GM18907 (cell line): ENCODE results near the gene ANAPC13.

Experiments
- ATAC-seq: cut with Tn5 transposase; IDR thresholded peaks from one replicate; pipeline ENCODE4 v1.9.1; 2021; ENCODE audit warnings: mild to moderate bottlenecking, moderate library complexity; ENCODE audit not compliant: unreplicated experiment

Gene ANAPC13

DNA sequence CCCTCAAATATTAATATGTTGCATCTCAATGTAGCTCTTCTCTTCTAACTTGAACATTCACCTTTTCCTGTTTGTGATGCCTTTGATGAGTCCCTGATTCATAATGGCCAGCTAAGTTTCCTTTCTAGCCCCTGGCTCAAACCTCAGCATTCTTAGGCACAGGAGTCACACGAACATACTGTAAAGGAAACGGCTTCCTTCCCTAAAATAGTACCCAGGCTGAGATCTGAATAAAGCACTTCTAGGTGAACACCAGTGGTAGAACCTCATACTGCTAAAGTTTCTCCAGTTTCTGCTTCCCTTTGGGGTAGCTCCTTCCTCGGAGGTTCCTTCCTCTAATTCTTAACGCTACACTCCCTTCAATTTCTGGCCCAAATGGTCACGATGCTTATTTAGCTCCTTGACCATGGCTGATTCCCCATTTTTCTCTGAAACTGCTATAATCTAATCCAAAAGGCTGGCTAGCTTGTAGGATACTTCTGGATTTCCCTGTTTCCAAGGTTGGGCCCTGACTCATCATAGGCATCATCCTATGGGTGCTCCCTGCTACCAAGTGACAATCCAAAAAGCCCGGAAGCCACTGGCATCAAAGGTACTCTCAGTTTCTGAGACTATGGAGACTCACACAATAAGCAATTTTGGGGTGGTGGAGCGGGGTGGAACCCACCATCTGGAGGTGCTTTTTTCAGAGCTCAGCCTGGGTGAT lies 2.4 kb downstream of the ANAPC13 start:
- ATAC-seq: no peak

DNA sequence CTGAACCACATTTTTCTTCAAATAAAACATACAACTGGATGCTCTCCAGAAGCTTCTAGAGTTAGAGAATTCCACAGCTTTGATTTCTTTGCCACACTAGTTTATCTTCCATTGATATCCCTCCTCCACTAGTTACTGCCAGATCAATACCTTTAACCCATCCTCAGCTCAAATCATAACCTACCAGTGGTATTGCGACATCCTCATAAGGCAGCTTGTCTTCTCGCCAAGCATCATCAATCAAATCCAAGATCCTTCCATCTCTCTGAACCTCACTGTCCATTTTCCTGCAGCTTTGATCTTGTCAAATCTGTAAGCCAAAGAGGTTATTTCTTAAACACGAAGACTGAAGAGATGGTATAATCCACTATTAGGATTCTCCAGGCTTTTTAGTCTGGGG lies 3.2 kb downstream of the ANAPC13 start:
- no peak for ATAC-seq

DNA sequence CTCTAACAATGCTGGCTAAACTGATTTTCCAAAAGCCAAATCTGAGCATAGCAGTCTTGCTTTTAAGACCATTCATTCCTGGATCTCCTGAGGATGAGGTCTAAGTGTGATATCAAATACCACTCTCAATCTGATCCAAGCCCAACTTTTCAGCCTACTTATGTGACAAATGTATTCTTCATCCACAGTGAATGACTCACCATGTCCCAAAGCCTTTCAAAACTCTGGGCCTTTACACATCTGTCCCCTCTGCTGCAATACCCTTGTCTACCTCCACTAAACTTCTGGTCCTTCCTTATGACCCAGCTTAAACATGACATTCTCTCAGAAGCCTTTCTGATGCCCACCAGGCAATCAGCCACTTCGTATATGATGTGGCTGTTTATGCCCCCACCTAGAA lies 4.6 kb downstream of the ANAPC13 start:
- ATAC-seq: no peak

DNA sequence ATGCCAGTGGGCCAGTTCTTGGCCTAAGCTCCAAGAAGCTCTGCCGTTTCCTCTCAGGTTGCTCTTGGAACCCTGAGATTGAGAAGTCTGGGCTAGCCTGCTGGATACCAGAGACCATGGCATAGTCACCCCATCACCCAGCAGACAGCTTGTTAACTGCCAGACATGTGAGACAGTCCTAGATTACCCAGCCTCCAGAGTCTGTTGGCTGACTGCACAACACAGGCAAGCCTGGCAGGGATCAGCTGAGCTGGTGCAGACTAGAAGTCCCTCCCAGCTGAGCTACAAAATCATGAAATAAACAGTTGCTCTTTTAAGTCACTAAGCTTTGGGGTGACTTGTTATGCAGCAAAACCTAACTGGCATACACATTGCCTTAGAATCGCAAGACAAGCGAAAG lies 5.2 kb downstream of the ANAPC13 start:
- no peak for ATAC-seq

DNA sequence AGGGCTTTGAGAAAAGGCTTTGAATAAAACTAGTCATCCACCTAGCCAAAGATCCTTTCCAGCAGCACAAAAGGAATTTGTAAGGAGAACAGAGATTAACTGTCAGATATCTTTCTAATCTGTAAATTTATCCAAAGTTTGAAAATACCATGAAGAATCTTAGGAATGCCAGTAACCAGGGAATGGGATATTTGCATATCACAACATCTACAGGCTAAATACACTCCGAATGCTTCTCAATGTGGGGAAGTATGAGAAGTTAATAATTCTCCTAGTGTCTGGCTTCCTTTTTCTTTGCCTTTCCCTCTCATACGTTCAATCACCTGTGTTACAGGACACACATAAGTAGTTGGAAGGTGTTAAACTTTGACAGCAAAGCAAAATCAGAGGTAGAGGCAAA lies 7.8 kb downstream of the ANAPC13 start:
- no peak for ATAC-seq

DNA sequence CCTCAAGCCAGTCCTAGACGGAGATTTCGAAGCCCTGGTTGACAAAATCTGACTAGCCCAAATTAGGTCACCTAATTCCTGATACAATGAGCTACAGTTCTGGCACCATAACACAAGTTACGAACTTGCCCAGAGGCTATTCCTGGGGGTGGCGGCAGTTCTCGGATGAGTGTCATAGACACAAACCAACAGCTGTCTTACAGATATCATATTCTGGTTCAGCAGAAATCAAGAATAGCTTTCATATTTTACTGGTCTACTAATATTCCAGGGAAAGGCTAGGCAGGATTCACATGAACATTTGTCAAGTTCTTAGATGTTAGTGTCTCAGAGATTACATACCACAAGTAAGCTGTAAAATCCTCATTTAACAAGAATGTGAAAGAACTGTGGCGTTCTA lies 8.8 kb downstream of the ANAPC13 start:
- ATAC-seq: no peak

DNA sequence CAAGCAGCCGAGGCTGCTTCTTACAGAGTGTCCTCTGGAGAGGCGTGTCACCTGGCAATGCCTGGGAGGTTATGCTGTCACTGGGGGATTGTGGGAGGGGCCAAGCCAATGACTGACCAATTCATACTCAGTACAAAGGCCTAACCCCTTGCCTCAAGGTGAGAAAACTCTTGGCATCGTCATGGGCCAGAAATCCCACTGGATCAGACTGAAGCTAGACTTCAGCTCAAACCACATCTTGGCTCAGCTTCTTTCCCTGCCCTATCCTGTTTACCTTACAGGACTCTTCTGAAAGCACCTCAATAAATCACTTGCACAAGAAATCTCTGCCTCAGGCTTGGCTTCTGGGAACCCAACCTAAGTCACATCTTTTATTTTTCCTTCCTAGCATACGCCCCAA lies 9.5 kb downstream of the ANAPC13 start:
- no peak for ATAC-seq

DNA sequence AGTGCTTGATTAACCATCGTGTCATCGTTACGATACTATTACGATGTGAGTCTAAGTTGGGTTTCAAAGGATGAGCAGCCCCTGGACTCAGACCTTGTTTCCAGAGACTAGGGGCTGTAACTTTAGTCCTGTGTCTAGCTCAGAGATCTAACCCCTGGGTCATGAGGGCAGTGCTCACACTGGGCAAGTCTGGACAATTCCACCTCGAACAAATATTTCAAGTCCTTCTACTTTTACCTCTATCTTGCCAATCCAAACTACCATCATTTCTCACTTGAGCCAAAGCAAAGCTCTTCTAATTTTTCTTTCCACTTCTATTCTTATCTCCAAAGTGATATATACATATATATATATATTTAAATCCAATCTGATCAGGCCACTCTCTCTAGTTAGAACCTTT lies 10.8 kb downstream of the ANAPC13 start:
- no peak for ATAC-seq

DNA sequence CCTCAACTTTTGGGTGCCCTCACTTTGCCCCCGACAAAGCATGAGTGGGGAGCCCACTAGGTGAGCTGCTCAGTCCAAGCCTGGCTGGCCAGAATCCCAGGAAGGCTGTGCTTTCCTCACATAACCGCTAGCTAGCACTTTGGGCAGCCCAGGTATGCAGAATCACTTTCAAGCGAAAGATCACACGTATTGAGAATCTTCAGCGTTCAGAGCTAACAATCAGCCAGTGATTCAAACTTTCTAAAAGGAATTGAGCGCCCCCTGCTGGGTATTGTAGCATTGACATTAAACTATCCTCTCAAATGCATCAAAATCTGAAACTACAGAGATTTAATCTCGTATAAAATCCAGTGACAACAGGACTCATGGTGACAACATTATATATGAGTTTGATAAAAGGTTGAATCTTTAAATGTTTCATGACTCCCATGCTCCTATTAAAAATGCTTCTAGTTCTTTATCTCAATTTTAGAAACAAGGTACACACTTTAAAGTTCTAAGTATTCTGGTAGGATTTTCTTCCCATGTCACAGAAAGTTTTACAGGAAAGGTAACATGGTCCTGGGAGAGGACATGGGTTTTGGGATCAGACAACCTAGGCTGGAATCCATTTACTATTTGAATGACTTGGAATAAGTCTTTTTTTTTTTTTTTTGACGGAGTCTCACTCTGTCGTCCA lies 11.8 kb downstream of the ANAPC13 start:
- no peak for ATAC-seq

DNA sequence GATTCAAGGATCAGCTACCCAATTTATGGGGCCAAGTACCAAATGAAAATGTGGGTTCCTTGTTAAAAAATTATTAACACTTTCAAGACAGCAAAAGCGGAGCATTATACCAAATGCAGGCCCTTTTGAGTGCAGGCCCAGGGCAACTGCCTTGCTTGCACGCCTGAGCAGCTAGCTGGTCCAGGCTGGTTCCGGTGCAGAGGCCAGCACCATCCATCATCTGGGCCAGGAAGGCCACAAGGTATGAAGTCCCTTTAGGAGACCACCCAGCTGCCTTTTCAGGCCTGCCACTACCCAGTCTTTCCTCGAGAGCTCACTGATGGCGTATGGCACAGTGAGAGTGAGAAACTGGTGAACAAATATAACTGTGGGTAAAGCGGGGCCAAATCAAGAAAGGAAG lies 13.0 kb downstream of the ANAPC13 start:
- no peak for ATAC-seq

DNA sequence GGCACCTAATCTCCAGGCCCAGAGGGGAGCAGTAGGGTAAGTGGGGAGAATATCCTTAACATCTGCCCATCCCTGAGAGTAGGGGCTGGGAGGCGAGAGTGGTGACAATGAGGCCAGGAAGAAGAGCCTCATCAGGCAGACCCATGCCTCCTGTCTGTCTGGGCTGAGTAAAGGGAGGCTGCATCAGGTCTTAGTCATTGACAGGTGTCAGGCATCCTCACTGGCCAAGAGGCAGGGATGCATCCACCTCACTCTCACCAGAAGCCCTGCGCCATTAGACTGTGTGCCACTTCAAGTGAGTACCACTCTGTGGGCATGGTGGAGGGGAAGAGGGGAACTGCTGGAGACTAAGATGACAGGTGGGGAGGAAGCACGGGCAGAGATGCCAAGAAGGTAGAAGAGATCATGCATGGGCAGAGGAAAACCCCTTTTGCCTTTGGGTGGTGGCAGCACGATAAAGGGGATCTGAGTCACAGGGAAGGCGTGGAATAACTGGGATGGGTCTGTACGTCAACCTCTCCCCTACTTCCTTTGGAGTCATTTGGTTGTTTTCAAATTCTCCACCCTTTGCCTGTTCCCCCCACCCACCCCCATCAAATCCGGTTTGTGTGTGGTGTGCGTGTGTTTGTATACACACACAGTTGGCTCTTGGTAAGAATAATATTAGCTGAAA lies 14.1 kb downstream of the ANAPC13 start:
- ATAC-seq: no peak

DNA sequence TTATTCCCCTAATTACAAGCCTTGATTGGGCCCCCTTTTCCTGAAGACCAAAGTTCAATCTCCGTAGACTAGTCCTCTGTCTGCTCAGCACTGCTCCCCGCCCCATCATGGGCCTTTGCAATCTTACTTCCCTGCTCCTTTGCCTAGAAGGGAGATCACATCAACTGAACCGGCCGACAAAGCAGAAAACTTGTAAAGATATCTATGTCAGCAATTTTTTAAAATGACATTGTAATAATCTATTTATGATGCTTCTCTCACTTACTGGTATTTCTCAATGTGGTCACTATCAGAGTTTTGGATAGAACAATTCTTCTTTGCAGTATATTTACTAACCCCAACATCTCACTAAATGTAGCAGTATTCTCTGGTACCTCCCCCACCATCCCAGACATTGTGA lies 17.3 kb downstream of the ANAPC13 start:
- no peak for ATAC-seq

DNA sequence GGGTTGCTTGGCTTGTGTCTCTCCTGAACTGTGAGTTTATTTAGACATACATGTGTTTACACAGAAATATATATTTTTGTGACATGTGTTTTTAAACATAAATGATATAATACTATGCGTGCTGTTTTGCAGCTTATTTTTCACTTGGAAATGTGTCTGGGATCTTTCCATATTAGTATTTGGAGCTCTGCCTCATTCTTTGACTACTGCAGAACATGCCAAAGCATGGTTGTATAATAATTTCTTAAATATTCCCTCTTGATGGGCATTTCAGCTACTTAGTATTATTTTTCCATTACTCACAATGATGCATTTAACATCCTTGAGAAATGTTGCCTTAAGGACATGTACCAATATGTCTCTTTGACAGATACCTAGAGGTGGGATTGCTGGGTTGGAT lies 19.5 kb downstream of the ANAPC13 start:
- no peak for ATAC-seq

DNA sequence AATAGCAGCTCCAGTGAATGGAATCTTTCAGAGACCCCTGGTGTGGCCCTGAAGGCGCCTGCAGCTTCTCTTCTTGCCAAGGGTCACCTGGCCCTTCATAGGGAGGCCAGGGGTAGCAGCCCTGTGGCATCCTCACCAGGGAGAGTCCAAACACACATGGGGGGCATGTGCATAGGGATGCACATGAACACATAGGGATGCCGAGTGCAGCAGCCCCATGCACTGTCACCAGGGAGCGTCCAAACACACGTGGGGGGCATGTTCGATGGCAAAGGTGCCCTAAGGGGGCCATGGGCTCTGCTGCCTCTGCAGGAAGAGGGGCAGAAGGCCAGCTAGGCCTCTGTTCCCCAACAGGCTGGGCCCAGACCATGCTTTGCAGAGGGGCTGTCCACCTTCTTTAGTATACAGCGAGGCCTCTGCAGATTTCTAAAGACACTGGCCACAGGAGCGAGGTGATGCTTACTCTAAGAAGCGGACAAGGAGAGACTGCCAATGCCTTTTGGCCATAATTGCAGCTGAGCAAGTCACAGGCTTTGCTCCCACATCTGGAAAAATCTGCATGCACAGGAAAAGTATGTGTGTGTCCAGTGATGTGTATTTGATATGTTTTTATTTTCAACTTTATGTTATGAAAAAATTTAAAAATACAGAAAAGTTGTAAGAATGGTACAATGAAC lies 21.0 kb downstream of the ANAPC13 start:
- ATAC-seq: no peak

DNA sequence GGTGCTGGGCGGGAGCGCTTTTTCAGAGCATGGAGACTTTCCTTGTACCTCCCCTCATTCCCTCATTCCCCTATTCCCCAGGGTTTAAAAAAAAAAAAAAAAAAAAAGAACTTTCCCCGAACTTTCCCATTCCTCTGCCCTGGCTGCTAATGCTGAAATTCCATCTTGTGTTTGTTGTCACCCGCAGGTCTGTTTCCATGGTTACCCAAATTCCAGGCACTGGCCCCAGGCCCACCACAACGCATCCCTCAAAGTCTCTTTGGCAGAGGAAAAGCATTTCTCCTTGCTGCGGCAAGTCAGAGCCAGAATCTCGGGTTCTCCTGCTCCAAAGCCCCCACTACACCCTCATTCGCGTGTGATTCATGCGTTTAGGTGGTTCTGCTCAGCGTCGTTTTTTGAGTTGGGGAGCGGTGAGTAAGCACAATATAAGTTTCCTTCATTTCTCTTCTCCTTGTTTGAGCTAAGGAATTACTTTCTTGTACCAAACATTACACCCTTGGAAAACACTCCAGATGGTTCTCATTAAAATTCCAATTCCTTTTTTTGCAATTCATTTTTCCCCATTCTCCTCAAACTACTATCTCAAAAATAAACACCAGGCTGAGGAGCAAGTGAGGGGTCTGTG lies 21.6 kb downstream of the ANAPC13 start:
- no peak for ATAC-seq

DNA sequence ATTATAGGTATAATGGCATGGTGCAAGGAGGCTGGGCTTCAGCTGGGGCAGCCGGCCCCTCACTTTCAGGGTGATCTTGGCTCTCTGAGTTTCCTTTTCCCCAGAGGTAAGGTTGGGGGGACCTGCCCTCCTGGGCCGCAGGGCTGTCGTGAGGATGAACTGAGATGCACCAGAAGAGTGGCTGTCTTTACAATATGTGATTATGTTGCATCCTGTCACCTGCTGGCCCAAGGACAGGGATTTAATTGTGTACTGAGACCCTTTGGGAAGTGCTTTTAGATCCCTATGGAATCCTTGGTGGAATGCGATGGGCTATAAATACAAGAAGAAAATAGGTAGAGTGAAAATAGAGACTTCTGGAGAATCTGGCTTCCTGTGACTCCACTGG lies 22.1 kb downstream of the ANAPC13 start:
- ATAC-seq: no peak

DNA sequence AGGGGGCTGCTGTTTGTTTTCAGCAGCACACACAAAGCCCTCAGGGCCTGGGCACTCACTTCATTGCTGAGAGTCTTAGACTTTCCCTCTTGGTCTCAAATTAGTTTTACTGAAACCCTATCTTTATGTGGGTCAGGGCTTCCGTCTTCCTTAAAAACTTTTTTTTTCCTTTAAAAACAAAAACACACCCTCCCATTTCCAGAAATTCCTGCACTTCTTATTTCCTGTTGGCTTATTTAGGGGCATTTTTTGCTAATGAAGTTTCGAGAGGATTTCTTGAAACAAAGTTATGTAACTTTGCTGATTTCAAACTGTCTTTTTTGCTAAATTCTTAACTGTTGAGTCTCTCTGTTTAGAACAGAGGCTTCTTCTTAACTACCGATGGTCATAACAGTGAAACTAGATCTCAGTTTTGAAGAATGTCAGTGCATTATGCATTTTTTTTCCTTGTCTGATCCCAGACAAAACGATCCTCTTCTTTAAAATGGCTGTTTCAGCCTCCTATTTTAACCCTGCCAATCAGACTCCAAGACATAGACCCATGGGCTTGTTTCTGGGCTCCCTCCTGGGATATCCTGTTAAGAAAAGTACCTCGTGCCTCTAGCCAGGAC lies 23.3 kb downstream of the ANAPC13 start:
- no peak for ATAC-seq

DNA sequence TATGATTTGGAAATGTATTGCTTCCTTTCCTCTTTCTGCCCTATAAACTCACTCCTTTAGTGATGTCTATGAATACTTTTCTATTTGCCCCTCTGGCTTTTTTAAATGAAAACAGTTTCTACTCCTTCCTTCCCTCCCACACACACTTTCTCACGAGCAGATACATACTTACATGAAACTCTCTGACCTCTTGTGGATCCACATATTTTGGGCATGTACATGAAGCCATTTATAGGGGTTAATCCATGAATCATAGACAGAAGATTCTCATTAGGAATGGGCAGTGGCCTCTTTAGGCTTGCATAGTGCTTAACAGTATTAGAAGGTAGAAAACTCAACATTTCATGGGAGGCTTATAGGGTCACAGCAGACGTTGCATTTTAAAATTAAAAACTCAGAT lies 24.8 kb downstream of the ANAPC13 start:
- no peak for ATAC-seq

DNA sequence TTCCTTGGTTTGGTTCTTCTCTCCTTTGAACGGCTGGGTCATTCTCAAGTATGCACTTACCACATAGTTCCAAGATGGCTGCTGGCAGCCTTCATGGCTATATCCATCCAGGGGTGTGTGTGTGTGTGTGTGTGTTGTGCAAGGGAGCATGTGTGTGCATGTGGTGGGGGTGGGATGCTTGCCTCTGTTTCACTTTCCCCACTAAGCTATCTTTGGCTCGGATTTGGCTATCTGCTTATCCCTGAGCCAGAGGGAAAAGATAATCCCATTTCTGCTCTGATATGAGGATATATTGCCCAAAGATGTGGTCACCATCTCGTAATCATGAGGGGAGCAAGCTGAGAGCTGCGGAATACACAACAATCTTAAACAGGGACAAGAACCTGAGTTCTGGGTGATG lies 26.2 kb downstream of the ANAPC13 start:
- ATAC-seq: no peak

DNA sequence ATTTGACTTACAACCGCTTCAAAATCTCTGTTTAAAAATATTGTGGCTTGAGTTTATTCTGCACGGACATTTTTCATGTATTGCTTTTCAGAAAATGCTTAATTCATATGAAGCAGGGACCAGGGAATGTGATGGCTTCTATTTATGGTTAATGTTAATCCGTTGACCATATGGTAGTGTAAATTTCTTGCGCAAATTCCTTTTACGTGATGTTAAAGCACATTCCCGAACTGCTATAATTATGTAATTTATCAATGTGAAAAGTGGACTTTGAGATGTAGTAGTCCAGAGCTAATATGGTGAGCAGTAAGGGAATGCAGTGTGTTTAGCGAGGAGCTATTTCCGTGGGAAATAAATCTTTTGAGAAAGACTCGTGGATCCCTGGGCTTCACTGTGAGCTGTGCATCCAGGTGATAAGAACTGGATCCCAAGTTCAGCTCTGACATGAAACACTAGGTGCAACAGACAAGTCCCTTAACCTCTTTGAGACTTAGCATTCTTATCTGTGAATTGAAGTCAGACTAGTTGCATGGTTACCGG lies 27.3 kb downstream of the ANAPC13 start:
- no peak for ATAC-seq
